Activated CD8-positive, alpha-beta memory T cell treated with anti-CD3 and anti-CD28 coated beads, Interleukin-2, amount 50 U/mL, for 4 hours (primary cell): Measurements from ENCODE around the gene APOL2.
"Not testable (repeated sequence)": the region's sequence is repeated elsewhere in the genome, so short reads cannot be mapped to it uniquely, and the experiment has no call there.

ENCODE experiments used
- DNase-seq: peaks from one replicate; pipeline ENCODE4 v3.0.0-alpha.2; 2020

The APOL2 gene

DNA sequence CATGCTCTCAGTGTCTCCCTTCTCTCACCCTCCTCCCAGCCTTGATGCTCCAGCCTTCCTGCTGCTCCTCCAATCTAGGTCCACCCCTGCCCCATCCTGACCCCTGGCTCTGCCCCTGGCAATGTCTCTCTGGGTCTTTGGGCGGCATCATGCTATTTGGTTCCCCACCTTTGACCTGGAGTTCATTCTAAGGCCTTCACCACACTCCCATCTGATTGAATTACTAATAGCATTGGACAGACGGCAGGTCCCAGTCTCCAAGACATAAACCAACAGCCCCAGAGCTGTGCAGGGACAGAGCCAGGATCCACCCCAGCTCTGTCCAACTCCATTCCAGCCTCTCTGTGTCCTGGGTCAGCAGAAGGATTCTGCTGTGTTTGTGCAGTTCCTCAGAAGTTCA is 44.9 kb downstream of the APOL2 start:
- DNase-seq, result no peak

DNA sequence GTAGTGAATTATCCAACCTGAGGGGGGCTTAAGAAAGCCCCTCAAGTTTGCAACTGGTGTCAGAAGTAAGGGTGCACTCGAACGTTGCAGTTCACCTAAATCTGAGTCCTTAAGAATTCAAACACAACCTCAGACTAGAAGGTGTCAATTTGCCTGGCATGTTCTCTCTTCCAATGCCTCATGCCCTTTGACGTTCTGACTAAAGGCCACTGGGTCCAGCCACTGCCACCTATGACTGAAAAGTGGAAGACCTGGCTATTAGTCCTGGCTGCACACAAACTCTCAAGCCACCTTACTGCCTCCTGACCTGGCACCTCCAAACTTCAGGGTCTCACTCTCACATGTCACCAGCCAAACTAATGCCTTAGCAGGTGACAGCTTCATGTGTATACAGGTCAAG is 45.8 kb downstream of the APOL2 start:
- DNase-seq, result no peak

DNA sequence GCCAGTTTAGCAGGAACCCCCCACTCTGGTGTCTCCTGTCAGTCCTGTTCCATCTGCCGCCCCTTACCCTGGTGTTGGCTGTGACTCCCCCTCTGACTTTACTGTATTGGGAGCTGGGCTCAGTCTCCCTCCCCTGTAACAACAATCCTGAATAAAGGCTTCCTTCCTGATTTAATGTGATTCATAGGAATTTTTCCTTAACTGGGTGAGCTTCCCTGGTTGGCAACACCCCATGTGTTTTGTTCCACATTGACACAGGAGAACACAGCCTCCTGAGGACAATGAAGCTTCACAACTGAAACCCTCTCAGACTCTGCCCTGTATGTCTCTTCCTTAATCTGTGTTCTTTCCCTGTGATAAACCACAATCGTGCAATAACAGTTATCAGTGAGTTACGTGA is 46.2 kb downstream of the APOL2 start:
- no peak for DNase-seq

DNA sequence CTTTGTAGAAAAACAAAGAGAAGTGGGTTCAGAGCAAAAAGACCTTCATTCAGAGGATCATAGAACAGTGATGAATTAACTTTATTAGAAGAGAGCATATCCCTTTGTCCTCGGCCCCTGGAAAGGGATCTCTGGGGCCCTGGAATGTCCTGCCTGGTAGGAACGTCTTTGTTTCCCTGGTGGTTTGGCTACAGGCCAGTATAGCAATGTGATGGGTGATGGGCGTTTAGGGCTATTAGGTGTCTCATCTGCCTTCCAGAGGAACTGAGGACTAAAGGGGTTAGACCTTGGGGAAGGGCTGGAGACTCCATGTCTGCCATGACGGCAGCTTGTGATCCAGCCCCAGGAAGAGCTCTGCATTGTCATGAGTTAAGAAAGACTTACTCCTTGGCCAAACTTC is 46.8 kb downstream of the APOL2 start:
- DNase-seq, result no peak

DNA sequence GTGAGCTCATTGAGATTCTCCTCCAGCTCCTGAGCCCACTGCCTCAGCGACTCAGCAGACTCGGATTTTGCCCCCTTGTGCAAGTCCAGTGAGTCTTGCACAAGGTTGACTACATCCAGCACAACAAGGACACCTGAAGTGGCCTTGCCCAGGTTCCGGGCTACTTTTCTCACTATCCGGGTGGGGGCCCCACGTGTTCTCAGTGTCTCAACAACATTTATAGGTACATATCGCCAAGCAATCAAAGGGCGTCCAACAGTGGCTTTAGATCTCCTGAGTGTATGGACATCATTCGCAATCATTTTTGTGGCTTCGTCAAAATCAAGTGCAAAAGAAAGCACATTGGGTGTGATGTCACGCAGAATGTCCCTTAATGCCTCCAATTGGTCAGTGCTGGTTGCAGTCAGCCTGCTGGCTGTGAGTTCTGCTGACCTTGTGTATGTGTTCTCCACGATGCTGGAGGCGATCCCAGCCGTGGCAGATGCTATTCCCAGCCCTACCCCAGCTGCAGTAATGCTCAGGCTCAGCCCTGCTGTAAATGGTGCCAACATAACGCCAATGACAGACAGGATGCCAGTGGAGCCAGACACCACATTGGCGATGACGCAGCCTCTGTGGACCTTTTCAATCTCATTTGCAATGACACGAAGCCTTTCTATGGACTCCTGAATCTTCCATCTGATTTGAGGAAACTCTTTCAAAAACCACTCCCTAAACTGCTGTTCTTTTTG is 48.1 kb downstream of the APOL2 start:
- DNase-seq, result no peak

DNA sequence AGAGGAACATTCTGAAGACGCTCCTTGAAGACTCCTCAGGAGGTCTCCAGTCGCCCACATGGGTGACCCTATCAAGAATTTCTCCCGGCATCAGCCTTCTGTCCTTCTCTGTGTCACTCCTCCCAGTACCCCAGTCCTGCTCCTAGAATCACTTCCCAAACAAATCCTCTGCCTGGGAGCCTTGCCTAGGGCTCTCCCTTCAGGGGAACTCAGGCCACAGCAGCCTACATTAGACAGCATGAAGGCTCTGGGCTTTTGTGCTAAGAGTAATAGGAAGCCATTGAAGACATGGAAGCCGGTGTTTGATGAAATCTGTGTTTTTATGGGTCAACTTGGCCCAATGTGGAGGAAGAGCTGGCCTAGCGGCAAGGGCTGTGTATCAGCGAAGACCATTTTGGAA is 51.5 kb downstream of the APOL2 start:
- DNase-seq, result not testable (repeated sequence)

DNA sequence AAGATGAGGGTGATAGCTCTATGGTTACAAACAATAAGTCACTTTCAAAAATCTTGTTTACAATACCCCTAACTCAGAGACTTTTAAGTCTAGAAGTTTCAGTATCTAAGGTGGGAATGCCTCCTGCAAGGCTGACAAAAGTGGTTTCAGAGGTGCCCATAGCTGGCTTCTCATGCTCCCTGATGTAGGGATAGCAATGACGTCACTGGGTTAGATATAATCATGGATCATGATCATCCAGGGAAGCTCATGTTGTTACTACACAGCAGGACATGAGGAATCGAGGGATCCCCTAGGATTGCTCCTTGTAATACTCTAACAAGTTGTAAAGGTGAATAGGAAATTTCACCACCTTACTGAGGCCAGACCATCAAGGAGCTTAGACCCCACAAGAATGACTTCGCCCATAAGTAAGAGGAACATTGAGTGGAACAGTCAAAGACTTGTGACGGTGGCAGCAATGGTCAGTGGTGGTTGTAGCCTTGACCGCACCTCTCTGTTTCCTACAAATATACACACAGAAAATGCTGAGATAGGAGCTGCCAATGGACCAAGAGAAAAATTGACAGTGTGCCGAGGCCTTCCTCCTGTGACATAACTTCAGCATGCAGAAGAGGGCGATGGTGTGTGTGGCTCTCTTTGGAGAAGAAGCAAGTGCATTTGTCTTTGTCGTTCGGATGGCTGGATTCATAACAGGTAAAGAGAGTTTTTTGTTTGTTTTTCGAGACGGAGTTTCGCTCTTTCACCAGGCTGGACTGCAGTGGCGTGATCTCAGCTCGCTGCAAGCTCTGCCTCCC is 53.3 kb downstream of the APOL2 start:
- no peak for DNase-seq

DNA sequence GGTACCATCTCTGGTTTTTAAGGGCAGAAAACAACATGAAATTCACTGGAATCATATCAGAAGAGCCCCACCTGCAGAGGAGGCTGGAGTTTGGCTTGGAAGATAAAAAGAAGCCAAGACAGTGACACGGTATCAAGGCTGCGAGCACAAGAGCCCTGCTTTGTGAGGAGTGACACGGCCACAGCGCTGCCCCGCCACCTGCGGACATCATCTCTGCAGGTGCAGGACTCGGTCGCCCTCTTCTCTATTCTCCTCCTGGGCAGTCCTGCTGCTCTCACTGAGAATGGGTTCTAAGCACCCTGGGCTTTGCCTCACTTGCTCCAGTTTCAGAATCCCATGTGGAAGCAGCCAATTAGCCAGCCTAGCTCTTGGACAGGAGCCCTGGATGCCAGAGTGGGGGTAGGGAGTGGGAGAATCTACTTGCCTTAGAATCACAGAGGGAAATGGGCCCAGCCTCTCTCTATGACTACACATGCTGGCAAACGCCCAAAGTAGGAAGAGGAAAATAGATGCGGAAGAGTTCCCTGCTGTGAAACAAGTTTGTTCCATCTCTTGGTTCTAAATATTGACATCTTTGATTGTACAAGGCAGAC is 54.8 kb downstream of the APOL2 start:
- DNase-seq, result no peak

DNA sequence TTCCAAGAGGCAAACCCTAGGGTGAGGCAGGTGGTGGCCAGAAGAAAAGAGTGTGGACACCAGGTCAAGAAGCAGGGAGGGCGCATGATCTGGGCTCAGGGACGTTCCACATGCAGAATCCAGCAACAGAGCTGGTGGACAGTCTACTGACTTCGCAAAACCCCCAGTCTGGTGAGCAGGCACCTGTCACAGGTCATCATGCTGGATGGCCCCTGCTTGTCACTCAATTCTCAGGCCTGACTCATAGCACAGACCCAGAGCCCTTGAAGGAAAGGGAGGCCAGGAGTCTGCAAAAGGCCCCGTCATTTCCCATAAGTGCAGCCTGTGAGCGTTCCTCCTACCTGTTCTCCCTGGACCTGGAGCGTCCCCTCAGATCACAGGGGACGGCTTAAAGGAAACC is 55.9 kb downstream of the APOL2 start:
- no peak for DNase-seq

DNA sequence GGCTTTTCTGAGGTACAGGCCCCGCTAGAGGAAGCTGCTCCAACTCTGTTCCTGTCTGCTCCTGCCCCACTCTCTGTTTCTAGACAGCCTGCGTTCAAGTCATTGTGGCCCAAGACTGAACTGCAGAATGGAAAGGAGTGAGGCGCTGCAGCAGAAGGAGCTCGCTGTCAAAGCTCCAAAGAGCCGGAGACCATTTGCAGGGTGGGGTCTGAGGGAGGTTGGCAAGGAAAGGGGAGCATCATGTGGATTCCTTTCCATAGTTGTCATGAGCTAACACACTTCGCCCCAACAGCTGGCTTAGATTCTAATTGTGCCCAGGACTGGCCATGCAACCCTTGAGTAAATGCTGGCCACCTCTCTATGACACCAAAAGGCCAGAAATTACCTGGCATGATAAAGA is 56.5 kb downstream of the APOL2 start:
- DNase-seq, result no peak

DNA sequence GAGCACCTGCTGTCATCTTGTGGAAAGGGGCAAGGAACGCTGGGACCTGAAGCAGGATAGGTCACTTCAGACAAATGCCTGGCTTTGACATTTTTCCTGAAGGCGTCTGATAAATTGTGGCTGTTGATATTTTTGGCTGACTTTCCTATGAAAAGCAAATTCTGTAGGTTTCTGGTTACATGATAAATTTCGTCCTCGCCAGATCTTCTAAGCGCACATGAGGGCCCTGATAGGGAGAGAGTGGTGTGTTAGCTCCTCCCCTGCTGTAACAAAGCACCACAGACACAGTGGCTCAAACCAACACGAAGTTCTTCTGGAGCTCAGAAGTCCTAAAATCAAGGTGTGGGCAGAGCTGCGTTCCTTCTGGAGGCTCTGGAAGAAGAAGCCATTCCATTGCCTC is 57.3 kb downstream of the APOL2 start:
- DNase-seq, result no peak

DNA sequence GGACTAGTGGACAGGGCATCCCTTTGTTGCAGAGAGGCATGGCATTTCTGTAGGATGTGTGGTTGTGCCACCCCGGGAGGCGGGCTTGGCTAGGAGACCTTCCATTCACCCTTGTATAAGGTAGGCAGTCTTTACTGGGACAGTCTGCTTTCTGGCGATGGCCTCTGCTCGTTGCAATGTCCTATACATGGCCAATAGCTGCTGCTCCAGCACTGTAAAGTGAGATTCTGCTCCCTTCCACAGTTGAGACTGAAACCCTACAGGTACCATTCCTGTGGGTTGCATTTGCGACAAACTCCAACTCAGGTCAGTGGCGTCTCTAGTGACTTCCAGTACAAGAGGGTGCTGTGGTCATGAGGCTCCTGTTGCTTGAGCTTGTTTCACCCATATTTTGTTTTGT is 58.4 kb downstream of the APOL2 start:
- no peak for DNase-seq

DNA sequence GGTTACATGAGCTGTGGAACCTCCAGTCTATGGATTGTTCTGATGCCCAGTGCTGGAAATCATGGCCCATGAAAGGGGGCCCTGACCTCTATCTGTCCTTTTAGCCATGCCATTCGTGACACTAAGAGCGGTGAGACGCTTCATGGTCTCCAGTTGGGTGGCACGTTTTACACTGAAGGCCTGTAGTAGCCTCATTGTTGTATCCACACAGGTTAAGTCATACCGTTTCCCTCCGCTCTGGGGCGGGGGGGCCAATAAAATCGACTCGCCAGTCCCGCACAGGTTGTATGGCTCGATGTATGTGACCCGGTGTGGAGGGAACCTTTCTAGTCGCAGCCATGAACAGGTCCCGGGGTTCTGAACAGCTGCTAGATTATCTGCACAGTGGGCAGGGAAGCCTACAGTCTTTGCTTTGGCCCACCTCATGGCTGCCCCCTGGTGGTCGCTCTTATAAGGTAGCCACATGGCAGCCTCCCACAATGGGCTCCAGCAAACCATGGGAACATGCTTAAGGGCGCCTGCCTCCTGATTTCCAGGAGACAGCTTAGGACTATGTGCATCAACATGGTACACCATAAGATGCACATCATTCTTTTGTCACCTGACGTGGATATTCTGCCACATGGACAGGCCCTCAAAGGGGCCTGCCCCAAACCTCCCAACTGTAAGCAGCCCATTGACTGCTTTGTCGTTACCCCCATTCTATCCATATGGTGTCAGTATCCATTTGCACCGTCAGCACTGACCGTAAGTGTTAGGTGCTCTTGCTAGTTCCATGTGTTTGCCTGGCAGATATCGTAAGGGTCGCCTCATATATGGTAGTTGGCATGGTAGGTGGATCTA is 59.1 kb downstream of the APOL2 start:
- peak; percentile 91 for DNase-seq

DNA sequence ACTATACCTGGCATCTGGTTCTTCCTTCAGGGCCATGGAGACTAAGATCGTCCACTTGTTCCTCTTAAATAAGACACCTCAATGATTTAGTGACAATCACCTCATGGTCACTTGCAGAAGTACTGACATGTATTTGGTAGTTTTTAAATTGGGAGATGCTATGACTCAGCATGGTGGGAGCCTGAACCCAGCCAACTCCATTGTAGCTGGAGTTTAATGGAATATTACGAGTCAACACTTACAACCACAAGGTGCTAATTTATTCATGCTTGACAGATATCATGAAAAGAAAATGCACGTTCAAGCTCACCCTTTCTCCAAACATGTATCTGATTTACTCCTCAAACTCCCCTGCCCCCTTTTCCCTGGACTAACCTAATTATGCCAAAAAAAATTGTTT is 62.2 kb downstream of the APOL2 start:
- no peak for DNase-seq
